ENCODE data around the gene KCNQ1. TPM values are rescaled to one million over a fixed set of nuclear protein-coding genes. Genes with fewer than 3 reads are reported as not detected.

KCNQ1 gene
- total RNA-seq, 1 experiment from 2014 or later: 2.5 TPM

GRCh38 chr11:2661173-2662023, 216.6 kb downstream of the KCNQ1 start:
- POLR2A ChIA-PET: no interaction called here

More at GRCh38 chr11:2661173-2662023, 216.6 kb downstream of the KCNQ1 start:
- no peak for DNase-seq (ENCODE audit: low spot score)
- H3K36me3 Mint-ChIP-seq: peaks cover 71% of the 10 kb centered on the region
- H3K4me1 Mint-ChIP-seq: no peaks in the 10 kb centered on the region
- CTCF ChIA-PET: interaction anchor here (0.6 kb wide), 1 partner anchor 13 kb away, joined by 3 read pairs; no protein-coding TSS in a partner anchor
- TF ChIP-seq, protein P1, sequence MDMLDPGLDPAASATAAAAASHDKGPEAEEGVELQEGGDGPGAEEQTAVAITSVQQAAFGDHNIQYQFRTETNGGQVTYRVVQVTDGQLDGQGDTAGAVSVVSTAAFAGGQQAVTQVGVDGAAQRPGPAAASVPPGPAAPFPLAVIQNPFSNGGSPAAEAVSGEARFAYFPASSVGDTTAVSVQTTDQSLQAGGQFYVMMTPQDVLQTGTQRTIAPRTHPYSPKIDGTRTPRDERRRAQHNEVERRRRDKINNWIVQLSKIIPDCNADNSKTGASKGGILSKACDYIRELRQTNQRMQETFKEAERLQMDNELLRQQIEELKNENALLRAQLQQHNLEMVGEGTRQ (CRISPR knock-in tag; IDR thresholded peaks at IDR 0.05): no peak
- no peak for TF ChIP-seq TEAD1 (CRISPR knock-in tag; IDR thresholded peaks at IDR 0.05)
- no peak for TF ChIP-seq GTF2I (CRISPR knock-in tag; conservative IDR thresholded peaks at IDR 0.05)
- no peak for TF ChIP-seq MXD4 (CRISPR knock-in tag; IDR thresholded peaks at IDR 0.05; ENCODE audit: borderline replicate concordance)
- no peak for TF ChIP-seq NR3C1 (CRISPR knock-in tag; conservative IDR thresholded peaks at IDR 0.05; ENCODE audit: low read depth)
- TF ChIP-seq CDX4 (CRISPR knock-in tag; IDR thresholded peaks at IDR 0.05; ENCODE audit: borderline replicate concordance): no peak
- no peak for TF ChIP-seq NFATC4 (CRISPR knock-in tag; IDR thresholded peaks at IDR 0.05)
- TF ChIP-seq, protein P2, sequence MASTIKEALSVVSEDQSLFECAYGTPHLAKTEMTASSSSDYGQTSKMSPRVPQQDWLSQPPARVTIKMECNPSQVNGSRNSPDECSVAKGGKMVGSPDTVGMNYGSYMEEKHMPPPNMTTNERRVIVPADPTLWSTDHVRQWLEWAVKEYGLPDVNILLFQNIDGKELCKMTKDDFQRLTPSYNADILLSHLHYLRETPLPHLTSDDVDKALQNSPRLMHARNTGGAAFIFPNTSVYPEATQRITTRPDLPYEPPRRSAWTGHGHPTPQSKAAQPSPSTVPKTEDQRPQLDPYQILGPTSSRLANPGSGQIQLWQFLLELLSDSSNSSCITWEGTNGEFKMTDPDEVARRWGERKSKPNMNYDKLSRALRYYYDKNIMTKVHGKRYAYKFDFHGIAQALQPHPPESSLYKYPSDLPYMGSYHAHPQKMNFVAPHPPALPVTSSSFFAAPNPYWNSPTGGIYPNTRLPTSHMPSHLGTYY (CRISPR knock-in tag; IDR thresholded peaks at IDR 0.05): no peak
- no peak for TF ChIP-seq IRF2 (CRISPR knock-in tag; IDR thresholded peaks at IDR 0.05; ENCODE audit: borderline replicate concordance, low read depth)
- TF ChIP-seq, protein P3, sequence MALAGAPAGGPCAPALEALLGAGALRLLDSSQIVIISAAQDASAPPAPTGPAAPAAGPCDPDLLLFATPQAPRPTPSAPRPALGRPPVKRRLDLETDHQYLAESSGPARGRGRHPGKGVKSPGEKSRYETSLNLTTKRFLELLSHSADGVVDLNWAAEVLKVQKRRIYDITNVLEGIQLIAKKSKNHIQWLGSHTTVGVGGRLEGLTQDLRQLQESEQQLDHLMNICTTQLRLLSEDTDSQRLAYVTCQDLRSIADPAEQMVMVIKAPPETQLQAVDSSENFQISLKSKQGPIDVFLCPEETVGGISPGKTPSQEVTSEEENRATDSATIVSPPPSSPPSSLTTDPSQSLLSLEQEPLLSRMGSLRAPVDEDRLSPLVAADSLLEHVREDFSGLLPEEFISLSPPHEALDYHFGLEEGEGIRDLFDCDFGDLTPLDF (CRISPR knock-in tag; IDR thresholded peaks at IDR 0.05): no peak
- no peak for TF ChIP-seq GABPB1 (CRISPR knock-in tag; IDR thresholded peaks at IDR 0.05)
- TF ChIP-seq ZNF396 (CRISPR knock-in tag; IDR thresholded peaks at IDR 0.05; ENCODE audit: borderline replicate concordance): no peak
- no peak for TF ChIP-seq HMGA2 (CRISPR knock-in tag; IDR thresholded peaks at IDR 0.05)
- no peak for TF ChIP-seq ZNF219 (CRISPR knock-in tag; IDR thresholded peaks at IDR 0.05; ENCODE audit: borderline replicate concordance)
- TF ChIP-seq, protein P4, sequence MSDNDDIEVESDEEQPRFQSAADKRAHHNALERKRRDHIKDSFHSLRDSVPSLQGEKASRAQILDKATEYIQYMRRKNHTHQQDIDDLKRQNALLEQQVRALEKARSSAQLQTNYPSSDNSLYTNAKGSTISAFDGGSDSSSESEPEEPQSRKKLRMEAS (CRISPR knock-in tag; IDR thresholded peaks at IDR 0.05): no peak
- TF ChIP-seq, protein P5, sequence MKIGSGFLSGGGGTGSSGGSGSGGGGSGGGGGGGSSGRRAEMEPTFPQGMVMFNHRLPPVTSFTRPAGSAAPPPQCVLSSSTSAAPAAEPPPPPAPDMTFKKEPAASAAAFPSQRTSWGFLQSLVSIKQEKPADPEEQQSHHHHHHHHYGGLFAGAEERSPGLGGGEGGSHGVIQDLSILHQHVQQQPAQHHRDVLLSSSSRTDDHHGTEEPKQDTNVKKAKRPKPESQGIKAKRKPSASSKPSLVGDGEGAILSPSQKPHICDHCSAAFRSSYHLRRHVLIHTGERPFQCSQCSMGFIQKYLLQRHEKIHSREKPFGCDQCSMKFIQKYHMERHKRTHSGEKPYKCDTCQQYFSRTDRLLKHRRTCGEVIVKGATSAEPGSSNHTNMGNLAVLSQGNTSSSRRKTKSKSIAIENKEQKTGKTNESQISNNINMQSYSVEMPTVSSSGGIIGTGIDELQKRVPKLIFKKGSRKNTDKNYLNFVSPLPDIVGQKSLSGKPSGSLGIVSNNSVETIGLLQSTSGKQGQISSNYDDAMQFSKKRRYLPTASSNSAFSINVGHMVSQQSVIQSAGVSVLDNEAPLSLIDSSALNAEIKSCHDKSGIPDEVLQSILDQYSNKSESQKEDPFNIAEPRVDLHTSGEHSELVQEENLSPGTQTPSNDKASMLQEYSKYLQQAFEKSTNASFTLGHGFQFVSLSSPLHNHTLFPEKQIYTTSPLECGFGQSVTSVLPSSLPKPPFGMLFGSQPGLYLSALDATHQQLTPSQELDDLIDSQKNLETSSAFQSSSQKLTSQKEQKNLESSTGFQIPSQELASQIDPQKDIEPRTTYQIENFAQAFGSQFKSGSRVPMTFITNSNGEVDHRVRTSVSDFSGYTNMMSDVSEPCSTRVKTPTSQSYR (CRISPR knock-in tag; IDR thresholded peaks at IDR 0.05): no peak
- TF ChIP-seq, protein P6, sequence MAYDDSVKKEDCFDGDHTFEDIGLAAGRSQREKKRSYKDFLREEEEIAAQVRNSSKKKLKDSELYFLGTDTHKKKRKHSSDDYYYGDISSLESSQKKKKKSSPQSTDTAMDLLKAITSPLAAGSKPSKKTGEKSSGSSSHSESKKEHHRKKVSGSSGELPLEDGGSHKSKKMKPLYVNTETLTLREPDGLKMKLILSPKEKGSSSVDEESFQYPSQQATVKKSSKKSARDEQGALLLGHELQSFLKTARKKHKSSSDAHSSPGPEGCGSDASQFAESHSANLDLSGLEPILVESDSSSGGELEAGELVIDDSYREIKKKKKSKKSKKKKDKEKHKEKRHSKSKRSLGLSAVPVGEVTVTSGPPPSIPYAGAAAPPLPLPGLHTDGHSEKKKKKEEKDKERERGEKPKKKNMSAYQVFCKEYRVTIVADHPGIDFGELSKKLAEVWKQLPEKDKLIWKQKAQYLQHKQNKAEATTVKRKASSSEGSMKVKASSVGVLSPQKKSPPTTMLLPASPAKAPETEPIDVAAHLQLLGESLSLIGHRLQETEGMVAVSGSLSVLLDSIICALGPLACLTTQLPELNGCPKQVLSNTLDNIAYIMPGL (CRISPR knock-in tag; IDR thresholded peaks at IDR 0.05): no peak
- TF ChIP-seq CREB1 (CRISPR knock-in tag; IDR thresholded peaks at IDR 0.05): no peak
- TF ChIP-seq, protein P7, sequence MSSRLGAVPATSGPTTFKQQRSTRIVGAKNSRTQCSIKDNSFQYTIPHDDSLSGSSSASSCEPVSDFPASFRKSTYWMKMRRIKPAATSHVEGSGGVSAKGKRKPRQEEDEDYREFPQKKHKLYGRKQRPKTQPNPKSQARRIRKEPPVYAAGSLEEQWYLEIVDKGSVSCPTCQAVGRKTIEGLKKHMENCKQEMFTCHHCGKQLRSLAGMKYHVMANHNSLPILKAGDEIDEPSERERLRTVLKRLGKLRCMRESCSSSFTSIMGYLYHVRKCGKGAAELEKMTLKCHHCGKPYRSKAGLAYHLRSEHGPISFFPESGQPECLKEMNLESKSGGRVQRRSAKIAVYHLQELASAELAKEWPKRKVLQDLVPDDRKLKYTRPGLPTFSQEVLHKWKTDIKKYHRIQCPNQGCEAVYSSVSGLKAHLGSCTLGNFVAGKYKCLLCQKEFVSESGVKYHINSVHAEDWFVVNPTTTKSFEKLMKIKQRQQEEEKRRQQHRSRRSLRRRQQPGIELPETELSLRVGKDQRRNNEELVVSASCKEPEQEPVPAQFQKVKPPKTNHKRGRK (CRISPR knock-in tag; IDR thresholded peaks at IDR 0.05; ENCODE audit: borderline replicate concordance): no peak
- H3K27me3 Mint-ChIP-seq (ENCODE audit: low read depth): peaks cover 74% of the 10 kb centered on the region
- ATAC-seq: no peak
- peaks cover 48% of the 10 kb centered on the region for H3K9me3 Mint-ChIP-seq
- H3K27ac Mint-ChIP-seq: no peak overlapping the region
- no peak overlapping the region for H3K4me3 Mint-ChIP-seq

Data from WTC11 (cell line).